ENCODE measurements around the gene MRAP.
"Not testable (repeated sequence)": the region's sequence is repeated elsewhere in the genome, so short reads cannot be mapped to it uniquely, and the experiment has no call there.

The MRAP gene

DNA sequence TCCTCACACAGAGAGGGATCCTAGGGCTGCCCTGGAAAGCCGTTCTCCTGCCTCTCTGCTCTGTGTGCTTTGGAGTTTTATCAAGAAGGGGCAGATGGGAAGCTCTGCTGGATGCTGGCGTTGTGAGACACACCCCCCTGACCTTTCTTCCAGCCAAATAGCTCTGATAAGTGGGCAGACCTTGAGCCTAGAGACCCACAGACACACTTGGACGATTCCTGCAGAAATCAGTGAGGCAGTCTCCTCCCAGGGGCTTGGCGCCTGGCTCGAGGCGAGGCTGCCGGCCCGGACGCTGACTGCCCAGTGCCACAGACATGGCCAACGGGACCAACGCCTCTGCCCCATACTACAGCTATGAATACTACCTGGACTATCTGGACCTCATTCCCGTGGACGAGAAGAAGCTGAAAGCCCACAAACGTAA, at the start of gene MRAP:
Gene MRAP (plus strand): TSS at position 198 of the 424 bp plus-strand sequence. CDS start 117 bp downstream, at position 315.
- DNase-seq = no peak

DNA sequence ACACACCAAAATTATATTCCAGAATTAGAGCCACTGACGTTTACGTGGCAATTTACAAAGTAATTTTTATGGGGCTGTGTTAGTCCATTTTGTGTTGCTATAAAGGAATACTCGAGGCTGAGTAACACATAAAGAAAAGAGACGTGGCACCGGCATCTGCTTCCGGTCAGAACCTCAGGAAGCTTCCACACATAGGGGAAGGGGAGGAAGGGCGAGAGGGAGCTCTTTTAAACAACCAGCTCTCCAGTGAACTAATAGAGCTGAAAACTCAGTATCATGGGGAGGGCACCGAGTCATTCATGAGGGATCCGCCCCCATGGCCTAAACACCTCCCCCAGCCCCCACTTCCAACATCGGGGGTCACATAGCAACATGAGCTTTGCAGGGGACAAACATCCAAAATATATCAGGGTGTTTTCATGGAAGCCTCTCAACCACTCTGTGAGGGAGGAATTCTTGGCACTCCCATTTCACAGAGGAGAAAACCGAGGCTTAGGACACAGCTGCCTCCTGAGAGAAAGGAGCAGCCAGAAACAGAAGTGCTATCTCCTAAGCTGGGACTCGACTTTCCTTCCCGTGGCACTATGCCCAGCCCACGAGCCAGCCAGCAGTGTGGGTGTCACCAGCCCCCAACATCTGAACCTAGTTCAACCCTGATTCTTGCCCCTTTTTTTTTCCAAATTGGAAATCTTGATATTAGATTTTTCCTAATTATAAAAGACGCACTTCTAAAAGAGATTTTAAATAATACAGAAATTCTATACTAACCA, 49.0 kb upstream of the MRAP start:
- DNase-seq = no peak

DNA sequence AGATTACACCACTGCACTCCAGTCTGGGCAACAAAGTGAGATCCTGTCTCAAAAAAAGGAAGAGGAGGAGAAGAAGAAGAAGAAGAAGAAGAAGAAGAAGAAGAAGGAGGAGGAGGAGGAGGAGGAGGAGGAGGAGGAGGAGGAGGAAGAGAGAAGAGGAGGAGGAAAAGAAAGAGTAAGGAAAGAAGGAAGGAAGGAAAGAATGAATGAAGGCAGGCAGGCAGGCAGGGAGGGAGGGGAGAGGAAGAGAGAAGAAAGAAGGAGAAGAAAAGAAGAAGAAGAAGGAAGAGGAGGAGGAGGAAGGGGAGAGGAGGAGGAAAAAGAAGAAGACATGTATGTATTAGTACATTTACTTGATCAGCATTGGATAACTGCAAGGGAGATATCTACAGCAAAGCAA, 46.5 kb upstream of the MRAP start:
- no peak for DNase-seq

DNA sequence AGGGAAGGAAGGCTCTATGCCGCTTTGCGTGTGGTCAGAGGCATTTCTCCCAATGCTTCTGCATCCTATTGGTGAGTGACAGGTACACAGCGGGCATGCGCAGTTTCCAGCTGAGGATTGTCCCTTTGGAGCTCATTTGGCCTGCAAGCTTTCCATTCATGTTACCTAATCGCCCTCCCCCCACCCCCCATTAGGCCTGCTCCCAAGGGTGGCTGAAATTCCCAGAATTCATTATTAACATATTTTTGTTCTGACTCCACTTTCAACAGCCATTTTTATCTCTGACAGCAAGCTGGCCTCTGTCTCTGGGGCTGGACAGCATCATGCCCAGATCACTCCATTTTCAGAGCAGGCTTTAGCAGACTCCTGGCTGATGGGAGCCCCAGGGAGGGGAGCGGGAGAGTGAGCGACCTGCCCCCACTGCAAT, 45.4 kb upstream of the MRAP start:
- no peak for DNase-seq

DNA sequence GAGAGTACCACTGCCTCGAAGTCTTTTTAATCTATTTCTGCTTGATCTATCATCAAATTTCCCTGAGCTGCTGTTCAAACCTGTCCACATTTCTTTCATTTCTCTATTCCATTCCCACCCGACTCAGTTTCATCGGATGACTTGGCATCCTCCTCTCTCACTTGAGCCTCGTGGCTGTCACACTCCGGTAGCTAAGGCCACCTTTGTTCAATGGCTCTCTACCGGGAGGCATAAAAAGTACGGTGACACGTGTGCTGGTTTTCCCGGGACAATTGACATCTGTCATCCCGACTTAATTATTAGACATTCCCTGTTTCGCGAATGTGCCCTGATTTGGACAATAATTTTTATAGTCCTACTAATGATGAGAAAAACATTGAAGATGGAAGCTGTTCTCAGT, 42.4 kb upstream of the MRAP start:
- no peak for DNase-seq

DNA sequence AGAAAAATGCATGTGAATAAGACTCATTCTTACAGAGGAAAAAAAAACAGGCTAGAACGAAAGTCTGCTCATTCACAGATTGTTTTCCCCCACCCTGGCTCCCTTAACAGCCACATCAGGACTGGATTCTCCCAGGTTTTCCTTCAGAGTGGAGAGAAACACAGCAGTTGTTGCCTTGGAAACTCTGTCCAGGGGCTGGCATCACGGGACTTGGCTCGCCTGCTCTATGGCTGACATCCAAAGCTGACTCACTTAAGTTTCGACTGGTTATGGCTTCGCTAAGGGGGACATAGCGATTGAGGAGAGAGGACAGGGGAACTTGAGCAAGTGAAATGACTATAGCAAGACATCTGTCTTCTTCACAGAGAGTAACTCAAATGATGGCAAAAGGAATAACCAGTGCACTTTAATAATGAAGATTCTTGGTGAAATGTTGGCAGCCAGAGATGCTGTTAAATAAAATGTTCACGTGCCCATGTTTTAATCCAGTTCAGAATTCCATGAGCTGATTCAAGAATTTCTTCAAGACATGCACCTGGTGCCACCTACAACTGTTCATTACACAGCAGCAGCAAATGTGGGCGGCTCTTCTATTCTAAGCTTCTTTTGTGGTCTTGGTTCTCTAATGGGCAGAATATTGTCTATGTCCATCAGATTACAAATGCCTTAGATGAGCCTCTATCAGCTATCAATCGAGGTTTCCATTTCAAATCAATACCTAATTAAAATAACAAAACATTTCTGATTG, 41.6 kb upstream of the MRAP start:
- peak; percentile 77 for DNase-seq

DNA sequence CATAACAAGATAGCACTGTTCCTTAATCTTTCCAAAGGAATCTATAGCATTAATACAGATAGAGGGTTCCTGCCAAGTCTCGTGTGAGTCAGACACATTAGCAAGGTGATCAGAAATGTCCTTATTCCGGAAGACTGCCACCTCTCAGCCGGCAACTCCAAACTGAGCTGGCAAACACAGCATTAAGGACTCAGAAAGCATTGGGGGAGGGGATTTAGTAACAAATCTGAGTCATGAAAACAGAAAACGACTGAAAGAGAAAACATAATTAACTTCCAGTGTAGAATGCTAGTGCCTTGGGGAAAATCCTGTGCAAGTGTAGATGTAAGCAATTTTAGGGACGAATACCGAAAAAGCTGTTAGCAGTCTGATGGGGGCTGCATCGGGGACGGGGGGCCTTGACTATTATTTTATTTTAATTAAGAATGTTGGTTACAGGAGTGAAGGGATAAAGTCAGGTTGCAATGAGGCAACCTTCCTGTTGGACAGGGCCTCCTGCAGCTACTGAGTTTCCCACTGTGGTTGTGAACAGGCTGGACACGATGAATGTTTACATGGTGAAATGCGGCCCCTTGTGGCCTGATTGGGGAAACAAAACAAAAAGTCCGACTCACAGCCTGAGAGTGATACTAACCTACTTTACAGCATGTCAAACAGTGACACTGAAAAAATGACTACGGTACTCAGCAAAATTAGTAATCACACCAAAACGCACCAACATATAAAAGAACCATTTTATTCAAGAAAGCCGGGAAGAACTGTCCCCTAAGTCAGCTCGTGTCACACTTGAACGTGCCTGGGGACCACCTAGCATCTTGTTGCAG, 40.5 kb upstream of the MRAP start:
- peak; percentile 43 for DNase-seq

DNA sequence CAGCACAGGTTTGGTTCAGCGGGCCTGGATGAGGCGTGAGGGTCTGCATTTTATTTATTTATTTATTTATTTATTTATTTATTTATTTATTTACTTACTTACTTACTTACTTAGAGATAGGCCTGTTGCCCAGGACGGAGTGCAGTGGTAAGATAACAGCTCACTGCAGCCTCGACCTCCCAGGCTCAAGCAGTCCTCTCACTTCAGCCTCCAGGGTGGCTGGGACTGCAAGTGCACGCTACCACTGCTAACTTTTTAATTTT, 39.9 kb upstream of the MRAP start:
- not testable (repeated sequence) for DNase-seq

DNA sequence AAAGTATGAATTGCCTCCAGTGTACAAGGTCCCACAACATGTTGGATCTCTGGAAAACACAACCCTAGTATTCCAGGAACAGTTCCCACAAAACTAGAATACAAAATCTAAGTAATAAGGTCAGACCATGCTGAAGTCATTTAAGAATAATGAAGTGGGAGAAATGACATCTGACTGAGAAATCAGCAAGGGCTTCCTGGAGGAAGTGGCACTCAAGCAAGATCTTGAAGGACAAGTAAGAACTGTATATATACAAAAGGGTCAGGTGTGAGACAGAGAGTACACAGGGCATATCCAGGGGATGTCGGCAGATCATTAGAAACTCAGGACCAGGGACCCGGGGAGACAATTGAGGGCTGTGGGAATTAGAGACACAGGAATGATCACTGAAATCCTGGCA, 38.5 kb upstream of the MRAP start:
- no peak for DNase-seq

DNA sequence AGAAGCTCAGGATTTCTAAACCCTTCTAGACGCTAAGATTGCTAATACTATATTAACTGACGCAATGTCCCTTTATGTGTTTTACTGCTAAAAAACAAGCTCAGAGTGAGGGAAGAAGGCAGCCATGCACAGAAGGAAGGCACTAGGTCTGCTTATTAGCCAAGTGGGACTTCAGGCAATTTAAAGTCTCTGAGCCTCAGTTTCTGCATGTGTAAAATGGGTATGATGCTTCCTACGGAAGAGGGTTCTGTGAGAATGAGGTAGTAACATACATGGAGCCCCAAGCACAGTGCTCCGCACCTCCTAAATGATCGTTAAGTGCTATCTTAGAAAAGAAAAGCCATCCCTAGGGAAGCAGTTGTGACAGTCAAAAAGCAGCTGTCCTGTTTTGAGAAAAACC, 36.7 kb upstream of the MRAP start:
- DNase-seq = no peak

DNA sequence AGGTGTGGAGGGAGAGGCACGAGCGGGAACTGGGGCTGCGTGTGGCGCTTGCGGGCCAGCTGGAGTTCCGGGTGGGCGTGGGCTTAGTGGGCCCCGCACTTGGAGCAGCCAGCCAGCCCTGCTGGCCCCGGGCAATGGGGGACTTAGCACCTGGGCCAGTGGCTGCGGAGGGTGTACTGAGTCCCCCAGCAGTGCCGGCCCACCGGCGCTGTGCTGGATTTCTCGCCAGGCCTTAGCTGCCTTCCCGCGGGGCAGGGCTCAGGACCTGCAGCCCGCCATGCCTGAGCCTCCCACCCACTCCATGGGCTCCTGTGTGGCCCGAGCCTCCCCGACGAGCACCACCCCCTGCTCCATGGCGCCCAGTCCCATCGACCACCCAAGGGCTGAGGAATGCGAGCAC, 33.3 kb upstream of the MRAP start:
- not testable (repeated sequence) for DNase-seq

DNA sequence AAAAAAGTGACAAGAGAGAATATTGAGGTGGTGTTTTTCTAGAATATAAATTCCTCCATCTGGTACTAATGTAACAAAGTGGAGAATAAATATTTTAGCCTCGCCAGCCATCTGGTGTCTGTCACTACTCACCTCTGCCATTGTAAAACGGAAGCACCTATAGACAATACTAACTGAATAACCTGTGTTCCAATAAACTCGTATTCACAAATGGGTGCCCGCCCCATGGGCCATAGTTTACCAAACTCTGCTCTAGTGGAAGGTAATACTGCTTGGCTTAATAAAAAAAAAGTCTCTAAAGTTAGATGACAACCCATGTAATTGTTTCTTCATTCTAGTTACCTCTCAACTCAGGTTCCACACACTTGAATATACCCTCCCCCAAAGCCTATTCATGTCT, 27.9 kb upstream of the MRAP start:
- no peak for DNase-seq

DNA sequence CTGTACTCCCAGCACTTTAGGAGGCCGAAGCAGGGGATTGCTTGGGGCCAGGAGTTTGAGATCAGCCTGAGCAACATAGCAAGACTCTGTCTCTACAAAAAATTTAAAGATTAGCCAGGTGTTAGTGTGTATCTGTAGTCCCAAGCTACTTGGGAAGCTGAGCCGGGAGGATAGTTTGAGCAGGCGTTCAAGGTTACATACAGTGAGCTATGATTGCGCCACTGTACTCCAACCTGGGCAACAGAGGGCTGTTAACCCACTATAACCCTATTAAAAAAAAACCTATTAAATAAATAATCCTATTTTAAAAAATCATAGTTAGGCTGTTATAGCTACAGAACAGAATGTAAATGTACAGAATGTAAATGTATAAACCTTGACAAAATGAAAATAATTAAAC, 22.0 kb upstream of the MRAP start:
- no peak for DNase-seq

DNA sequence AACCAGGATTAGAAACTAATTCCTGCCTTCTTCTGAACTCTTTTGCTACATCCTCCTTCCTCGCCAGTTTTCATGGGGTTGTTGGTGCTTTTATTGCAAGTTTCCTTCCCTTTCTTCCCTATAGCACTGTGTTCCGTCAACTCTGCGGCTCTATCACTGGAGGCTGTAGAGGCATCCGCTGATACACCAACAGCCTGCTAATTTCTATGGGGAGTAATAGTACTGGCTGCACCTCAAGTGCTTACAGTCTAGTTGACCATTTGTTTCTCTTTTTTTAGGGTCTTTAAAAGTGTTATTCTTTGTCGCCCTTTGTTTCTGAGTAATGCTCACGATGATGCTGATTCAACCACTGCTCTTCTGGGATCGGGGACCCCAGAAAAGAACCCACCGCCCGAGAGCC, 20.6 kb upstream of the MRAP start:
- no peak for DNase-seq

DNA sequence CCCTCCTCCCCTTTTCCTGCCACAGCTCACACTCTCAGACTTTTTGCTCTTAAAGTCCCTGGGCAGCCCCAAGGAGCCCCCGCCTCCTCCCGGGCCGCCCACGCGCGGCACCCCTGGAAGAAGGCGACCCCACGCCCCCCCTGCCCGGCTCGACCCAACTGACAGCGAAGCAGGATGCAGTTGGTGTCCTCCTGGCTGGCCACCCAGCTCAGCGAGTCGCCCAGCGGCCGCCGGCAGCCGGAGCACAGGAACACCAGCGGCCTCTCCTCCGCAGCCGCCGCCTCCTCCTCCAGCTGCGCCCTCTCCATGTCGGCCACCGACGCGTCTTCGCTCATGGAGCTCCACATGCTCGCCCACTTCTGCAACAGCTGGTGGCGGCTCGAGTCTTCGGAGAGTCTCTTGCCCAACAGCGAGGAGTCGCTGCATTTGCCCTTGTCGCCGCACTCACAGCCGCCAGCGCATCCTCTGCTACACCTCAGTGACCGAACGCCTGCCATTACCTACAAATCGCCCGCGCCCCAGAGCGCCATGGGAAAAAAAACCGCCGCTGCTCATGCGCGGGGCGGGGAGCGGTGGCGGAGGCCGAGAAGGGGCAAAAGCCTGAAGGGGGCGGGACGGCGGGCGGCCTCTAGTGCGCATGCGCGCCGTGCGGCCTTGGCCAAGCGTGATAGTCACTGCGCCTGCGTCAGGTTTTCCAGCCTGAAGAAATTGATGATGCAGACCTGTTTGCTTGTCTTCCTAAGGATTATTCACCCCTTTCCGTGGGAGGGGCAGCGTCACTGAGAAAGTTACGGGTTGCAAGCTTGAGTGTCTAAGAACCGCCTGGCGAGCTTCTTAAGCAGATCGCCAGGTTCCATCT, 19.9 kb upstream of the MRAP start, which contains the start of gene MIS18A:
Gene MIS18A (minus strand): TSS at position 532 of the 859 bp plus-strand sequence. CDS start 35 bp downstream, at position 497.
- DNase-seq = peak; percentile 85

DNA sequence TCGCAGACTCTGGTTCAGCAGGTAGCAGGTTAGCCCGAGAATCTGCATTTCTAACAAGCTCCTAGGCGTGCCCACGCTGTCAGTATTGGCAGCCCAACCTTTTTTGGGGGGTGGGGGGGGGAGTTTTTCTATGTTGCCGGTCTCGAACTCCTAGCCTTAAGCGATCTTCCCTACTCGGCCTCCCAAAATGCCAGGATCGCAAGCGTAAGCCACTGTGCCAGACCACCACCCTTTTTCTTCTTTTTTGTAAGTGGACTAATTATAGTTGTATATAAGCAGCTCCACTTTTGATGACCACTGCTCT, 19.3 kb upstream of the MRAP start:
- DNase-seq = no peak

DNA sequence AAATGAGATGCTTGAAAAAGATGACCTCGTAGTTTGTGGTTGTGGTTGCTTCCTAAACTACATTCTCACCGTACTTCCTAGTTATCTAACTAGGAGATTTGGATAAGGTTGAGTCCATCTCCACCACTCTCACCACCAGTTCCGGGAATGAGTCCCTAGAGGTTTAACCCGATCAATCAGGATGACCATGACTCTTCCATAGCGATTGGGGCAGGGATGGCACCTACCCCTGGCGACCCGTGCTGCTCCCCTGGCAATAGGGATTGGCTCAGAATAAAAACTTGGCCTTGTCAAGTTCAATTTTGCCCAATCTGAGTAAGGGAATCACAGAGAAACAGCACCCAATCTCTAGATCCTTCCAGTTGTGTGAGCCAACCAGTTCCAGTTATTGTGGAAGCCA, 17.1 kb upstream of the MRAP start:
- DNase-seq = no peak

DNA sequence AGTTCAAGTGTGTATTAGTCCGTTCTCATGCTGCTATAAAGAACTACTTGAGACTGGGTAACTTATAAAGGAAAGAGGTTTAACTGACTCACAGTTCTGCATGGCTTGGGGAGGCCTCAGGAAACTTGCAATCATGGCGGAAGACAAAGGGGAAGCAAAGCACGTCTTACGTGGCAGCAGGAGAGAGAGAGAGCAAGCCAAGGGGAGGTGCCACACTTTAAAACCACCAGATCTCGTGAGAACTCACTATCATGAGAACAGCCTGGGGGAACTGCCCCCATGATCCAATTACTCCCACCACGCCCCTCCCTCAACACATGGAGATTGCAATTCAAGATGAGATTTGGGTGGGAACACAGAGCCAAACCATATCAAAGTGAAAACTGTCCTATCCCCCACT, 15.7 kb upstream of the MRAP start:
- no peak for DNase-seq

DNA sequence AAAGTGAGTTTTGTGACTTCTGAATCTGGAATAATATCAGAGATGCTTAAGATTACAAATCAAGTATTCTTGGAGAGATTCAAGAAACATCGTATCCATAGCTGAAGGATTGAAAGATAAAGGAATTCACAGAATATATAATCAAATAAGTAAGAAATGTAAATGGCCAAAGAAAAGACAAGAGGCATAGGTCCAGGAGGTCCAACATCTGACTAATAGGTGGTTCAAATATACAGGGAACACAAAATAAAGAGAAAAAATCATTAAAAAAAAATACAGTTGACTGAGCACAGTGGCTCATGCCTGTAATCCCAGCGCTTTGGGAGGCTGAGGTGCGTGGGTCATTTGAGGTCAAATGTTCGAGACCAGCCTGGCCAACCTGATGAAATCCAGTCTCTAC, 13.2 kb upstream of the MRAP start:
- no peak for DNase-seq

DNA sequence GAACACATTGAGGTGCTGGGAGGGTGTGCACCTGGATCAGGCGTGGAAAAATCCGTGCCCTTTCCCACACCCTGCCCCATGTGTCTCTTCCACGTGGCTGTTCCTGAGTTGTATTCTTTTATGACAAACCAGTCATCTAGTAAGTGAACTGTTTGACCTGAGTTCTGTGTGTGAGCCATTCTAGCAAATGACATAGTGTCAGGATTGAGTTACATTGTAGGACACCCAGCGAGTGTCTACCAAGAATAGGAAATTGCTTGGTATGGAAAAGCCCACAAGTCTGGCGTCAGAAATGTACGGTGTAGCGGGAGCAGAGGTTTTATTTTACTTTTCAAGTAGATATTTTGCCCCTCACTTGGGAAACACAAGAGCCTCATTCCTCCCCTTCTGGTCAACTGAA, 1.2 kb upstream of the MRAP start:
- DNase-seq = no peak

DNA sequence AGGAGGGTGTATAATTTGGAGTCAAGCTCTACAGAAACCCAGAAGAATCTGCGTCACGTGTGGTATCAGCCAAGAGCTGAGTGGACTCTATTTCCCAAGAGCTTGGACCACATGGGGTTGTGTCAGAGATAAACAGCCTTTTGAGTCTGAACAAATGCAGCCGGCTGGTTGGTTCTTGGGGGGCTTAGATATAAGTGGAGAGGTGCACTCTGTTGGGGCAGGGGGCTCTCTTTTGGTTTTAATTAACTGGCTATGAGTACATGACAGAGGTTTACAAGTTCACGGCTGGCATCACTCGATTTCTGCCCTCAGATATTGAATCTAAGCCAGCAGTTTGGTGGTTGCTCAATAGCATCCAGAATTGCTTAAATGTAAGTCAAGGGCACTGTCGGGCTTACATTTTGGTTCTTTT, 501 bp upstream of the MRAP start:
- DNase-seq = no peak

DNA sequence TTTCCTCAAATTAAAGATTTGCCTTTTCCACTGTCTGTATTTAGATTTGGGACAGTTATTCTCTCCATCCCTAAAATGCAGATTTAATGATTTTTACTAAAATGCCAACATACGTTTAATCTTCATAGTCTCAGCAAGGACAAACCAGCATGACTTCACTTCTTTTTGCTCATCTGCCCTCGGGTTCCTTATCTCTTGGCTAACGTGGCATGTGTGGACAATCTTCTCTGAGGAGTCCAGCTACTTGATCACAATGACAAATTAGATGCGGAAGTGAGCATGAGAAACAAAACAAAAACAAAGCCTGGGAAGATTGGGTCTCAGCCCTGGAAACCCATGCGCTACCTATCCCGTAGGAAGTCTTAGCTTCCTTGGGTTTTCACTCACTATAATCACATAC, 1.0 kb downstream of the MRAP start:
- no peak for DNase-seq

DNA sequence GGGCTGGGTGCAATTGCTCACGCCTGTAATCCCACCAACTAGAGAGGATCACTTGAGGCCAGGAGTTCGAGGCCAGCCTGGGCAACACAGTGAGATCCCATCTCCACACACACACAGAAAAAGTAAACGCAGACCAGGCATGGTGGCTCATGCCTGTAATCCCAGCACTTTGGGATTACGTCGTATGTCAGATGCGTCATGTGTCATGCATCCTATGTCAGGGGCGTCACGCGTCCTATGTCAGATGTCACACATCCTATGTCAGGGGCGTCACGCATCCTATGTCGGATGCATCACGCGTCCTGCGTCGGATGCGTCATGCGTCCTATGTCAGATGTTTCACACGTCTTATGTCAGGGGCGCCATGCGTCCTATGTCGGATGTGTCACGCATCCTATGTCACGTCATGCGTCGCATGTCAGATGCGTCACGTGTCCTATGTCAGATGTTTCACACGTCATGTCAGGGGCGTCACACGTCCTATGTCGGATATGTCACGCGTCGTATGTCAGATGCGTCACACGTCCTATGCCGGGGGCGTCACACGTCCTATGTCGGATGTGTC, 1.5 kb downstream of the MRAP start:
- no peak for DNase-seq

Data from DMS 273 treated with DMSO at 0.1 percent for 48 hours (cell line).